HEK293T (cell line): ENCODE data around the gene CHD5.

Experiments
- CTCF ChIA-PET: fragments of 350-600 bp; formaldehyde crosslinking; extraction: SDS; loops from one replicate; lab custom pipeline; 2021; ENCODE audit warnings: antibody characterized with exemption, inconsistent platforms; lab: Yijun Ruan, JAX
- POLR2A ChIA-PET: fragments of 350-600 bp; formaldehyde crosslinking; extraction: SDS; loops from one replicate; lab custom pipeline; 2020; ENCODE audit warnings: antibody characterized with exemption, inconsistent platforms; lab: Yijun Ruan, JAX
- DNase-seq: peaks from one replicate; pipeline ENCODE4 v3.0.0; 2012; ENCODE audit warnings: mixed read lengths; ENCODE audit errors: extremely low spot score
- ARNT ChIP-seq: fragments of 450-650 bp; IDR thresholded peaks from 2 replicates; pipeline ENCODE4 v1.6.1; 2017; ENCODE audit warnings: mild to moderate bottlenecking
- BHLHE40 ChIP-seq: fragments of 450-650 bp; IDR thresholded peaks from 2 replicates; pipeline ENCODE4 v1.6.1; 2016; ENCODE audit warnings: mild to moderate bottlenecking, moderate library complexity, borderline replicate concordance
- CTBP1 ChIP-seq: fragments of 450-650 bp; IDR thresholded peaks from 2 replicates; pipeline ENCODE4 v1.6.1; 2016; ENCODE audit warnings: borderline replicate concordance
- ELF4 ChIP-seq: fragments of 450-650 bp; IDR thresholded peaks from 2 replicates; pipeline ENCODE4 v1.6.1; 2017; ENCODE audit warnings: antibody characterized with exemption
- FOXA1 ChIP-seq: fragments of 450-650 bp; IDR thresholded peaks from 2 replicates; pipeline ENCODE4 v1.6.1; 2016; ENCODE audit warnings: mild to moderate bottlenecking
- FOXK2 ChIP-seq: fragments of 450-650 bp; IDR thresholded peaks from 2 replicates; pipeline ENCODE4 v1.6.1; 2016; ENCODE audit warnings: mild to moderate bottlenecking
- FOXM1 ChIP-seq: fragments of 450-650 bp; IDR thresholded peaks from 2 replicates; pipeline ENCODE4 v1.6.1; 2017; ENCODE audit warnings: mild to moderate bottlenecking, borderline replicate concordance
- HDGF ChIP-seq: fragments of 450-650 bp; IDR thresholded peaks from 2 replicates; pipeline ENCODE4 v1.6.1; 2017; ENCODE audit warnings: antibody characterized with exemption, borderline replicate concordance
- L3MBTL2 ChIP-seq: fragments of 450-650 bp; conservative IDR thresholded peaks from 2 replicates; pipeline ENCODE4 v1.6.1; 2016; ENCODE audit warnings: mild to moderate bottlenecking
- LEF1 ChIP-seq: fragments of 450-650 bp; IDR thresholded peaks from 2 replicates; pipeline ENCODE4 v1.6.1; 2017; ENCODE audit warnings: mild to moderate bottlenecking, borderline replicate concordance
- NFRKB ChIP-seq: fragments of 450-650 bp; IDR thresholded peaks from 2 replicates; pipeline ENCODE4 v1.6.1; 2016; ENCODE audit warnings: mild to moderate bottlenecking, moderate library complexity
- PKNOX1 ChIP-seq: fragments of 450-650 bp; IDR thresholded peaks from 2 replicates; pipeline ENCODE4 v1.6.1; 2016
- SP1 ChIP-seq: fragments of 450-650 bp; IDR thresholded peaks from 2 replicates; pipeline ENCODE4 v1.6.1; 2017
- SUZ12 ChIP-seq: fragments of 450-650 bp; IDR thresholded peaks from 2 replicates; pipeline ENCODE4 v1.6.1; 2016; ENCODE audit warnings: mild to moderate bottlenecking
- TARDBP ChIP-seq: fragments of 450-650 bp; IDR thresholded peaks from 2 replicates; pipeline ENCODE4 v1.6.1; 2016
- ZNF384 ChIP-seq: fragments of 450-650 bp; IDR thresholded peaks from 2 replicates; pipeline ENCODE4 v1.6.1; 2016

The CHD5 gene

GRCh38 chr1:6125366-6125765 is 54.8 kb downstream of the CHD5 start:
- POLR2A ChIA-PET, result no interaction called here
- TF ChIP-seq ELF4 (no peak), BHLHE40 (no peak), FOXK2 (no peak), L3MBTL2 (no peak), LEF1 (no peak), SP1 (no peak), ZNF384 (no peak), FOXM1 (no peak), FOXA1 (no peak), HDGF (no peak), SUZ12 (no peak), CTBP1 (no peak), TARDBP (no peak), ARNT (no peak), PKNOX1 (no peak), NFRKB (no peak)

GRCh38 chr1:6124746-6125365 is 55.3 kb downstream of the CHD5 start:
- DNase-seq, result no peak
- ChIA-PET CTCF (no interaction called here), POLR2A (no interaction called here)
- TF ChIP-seq HDGF, result no peak
- TF ChIP-seq ELF4, result no peak
- no peak for TF ChIP-seq NFRKB
- no peak for TF ChIP-seq FOXK2
- TF ChIP-seq CTBP1, result no peak
- TF ChIP-seq ARNT, result no peak
- no peak for TF ChIP-seq LEF1
- no peak for TF ChIP-seq BHLHE40
- no peak for TF ChIP-seq L3MBTL2
- TF ChIP-seq SP1, result no peak
- no peak for TF ChIP-seq FOXM1
- no peak for TF ChIP-seq PKNOX1
- TF ChIP-seq ZNF384, result no peak
- TF ChIP-seq FOXA1, result no peak
- no peak for TF ChIP-seq TARDBP
- no peak for TF ChIP-seq SUZ12

More at GRCh38 chr1:6125366-6125765, 54.8 kb downstream of the CHD5 start:
- CTCF ChIA-PET, result interaction anchor here (0.7 kb wide), 1 partner anchor 138 kb away, joined by 4 read pairs; no protein-coding TSS in a partner anchor
- no peak for DNase-seq

GRCh38 chr1:6124341-6124740 is 55.8 kb downstream of the CHD5 start:
- TF ChIP-seq ZNF384 (no peak), ARNT (no peak), NFRKB (no peak)
- POLR2A ChIA-PET, result no interaction called here
- no peak for DNase-seq
- CTCF ChIA-PET, result no interaction called here

- TF ChIP-seq NFRKB (no peak), CTBP1 (no peak), SP1 (no peak), ARNT (no peak), HDGF (no peak), L3MBTL2 (no peak), PKNOX1 (no peak), FOXM1 (no peak), LEF1 (no peak), ZNF384 (no peak), SUZ12 (no peak), BHLHE40 (no peak), FOXK2 (no peak), ELF4 (no peak), TARDBP (no peak), FOXA1 (no peak)
- ChIA-PET CTCF (no interaction called here), POLR2A (no interaction called here)
- DNase-seq, result no peak
These were observed 56.3 kb downstream of the CHD5 start for GRCh38 chr1:6123816-6124215.

- no peak for DNase-seq
- POLR2A ChIA-PET, result no interaction called here
- TF ChIP-seq NFRKB (no peak), FOXM1 (no peak), ELF4 (no peak), SP1 (no peak)
- CTCF ChIA-PET, result no interaction called here
These were observed 57.0 kb downstream of the CHD5 start for GRCh38 chr1:6123083-6123482.

GRCh38 chr1:6121651-6122370 is 58.3 kb downstream of the CHD5 start:
- TF ChIP-seq SP1 (no peak), HDGF (no peak), ZNF384 (no peak), L3MBTL2 (no peak), FOXM1 (no peak), LEF1 (no peak), PKNOX1 (no peak), TARDBP (no peak)
- CTCF ChIA-PET, result no interaction called here

More at GRCh38 chr1:6121651-6122370, 58.3 kb downstream of the CHD5 start:
- POLR2A ChIA-PET, result no interaction called here
- no peak for DNase-seq
